A673 (cell line): ENCODE data around the gene GALNTL6.
A peak's percentile ranks its signal among the peaks of the same experiment; 100 is the strongest.

ENCODE experiments used
- EZH2 ChIP-seq: fragments of 200-600 bp; sonication (generic); IDR thresholded peaks from 2 replicates; pipeline ENCODE4 v1.6.1; 2017; ENCODE audit warnings: borderline replicate concordance, low read depth, mild to moderate bottlenecking, mixed read lengths, antibody characterized with exemption, low read length; ENCODE audit not compliant: poor library complexity, severe bottlenecking
- TF ChIP-seq, protein P1 (sequence below): fragments of 300-800, 200-600 bp; sonication (generic); conservative IDR thresholded peaks from 2 replicates; pipeline ENCODE4 v1.5.1; 2017; ENCODE audit warnings: low read depth, mild to moderate bottlenecking, antibody characterized with exemption, low read length, moderate library complexity, mixed read lengths

DNA sequence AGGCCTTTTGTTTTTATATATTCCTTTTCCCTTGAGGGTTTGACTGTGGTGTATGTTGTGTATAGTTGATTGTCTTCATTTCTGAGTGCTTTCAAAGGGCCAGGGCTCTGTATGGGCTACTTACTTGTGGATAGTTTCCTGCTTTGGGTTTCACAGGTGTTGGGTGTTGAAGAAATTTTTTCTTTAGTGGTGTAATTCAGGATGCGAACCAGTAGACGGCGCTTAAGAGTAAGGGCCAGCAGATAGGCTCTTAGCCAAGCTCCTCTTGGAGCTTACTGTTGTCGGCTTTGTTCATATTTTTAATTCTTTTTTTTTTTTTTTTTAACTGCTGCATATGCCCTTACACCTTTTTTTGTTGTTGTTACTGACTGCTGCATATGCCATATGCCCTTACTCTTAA is 1079.1 kb downstream of the GALNTL6 start:
- TF ChIP-seq, protein P1, sequence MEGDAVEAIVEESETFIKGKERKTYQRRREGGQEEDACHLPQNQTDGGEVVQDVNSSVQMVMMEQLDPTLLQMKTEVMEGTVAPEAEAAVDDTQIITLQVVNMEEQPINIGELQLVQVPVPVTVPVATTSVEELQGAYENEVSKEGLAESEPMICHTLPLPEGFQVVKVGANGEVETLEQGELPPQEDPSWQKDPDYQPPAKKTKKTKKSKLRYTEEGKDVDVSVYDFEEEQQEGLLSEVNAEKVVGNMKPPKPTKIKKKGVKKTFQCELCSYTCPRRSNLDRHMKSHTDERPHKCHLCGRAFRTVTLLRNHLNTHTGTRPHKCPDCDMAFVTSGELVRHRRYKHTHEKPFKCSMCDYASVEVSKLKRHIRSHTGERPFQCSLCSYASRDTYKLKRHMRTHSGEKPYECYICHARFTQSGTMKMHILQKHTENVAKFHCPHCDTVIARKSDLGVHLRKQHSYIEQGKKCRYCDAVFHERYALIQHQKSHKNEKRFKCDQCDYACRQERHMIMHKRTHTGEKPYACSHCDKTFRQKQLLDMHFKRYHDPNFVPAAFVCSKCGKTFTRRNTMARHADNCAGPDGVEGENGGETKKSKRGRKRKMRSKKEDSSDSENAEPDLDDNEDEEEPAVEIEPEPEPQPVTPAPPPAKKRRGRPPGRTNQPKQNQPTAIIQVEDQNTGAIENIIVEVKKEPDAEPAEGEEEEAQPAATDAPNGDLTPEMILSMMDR, result peak; percentile 68
- TF ChIP-seq EZH2, result no peak
